CD4-positive, CD25-positive, alpha-beta regulatory T cell (primary cell): ENCODE data around the gene SPON1. TPM values are rescaled to one million over a fixed set of nuclear protein-coding genes. Genes with fewer than 3 reads are reported as not detected.

Source experiments
- ATAC-seq, 2 donors: fragments of 150-1000 bp; cut with Tn5 transposase; one replicate each; pipeline ENCODE4 v1.10.0; 2021; ENCODE audit warnings: low read depth in 2 of 2, moderate number of reproducible peaks in 2 of 2, moderate library complexity in 1 of 2
- DNase-seq, 3 donors: peaks; one replicate each; pipeline versions ENCODE4 v3.0.0 to v3.0.0-alpha.2; 2012 to 2022; ENCODE audit warnings: mixed read lengths in 1 of 3
- H3K27ac ChIP-seq: one replicate; pipeline ENCODE4 v1.7.0; 2013; ENCODE audit warnings: mild to moderate bottlenecking, low read length; ENCODE audit not compliant: insufficient read depth, poor library complexity, severe bottlenecking
- H3K27me3 ChIP-seq: one replicate; pipeline ENCODE4 v1.7.0; 2013; ENCODE audit warnings: low read length; ENCODE audit not compliant: control insufficient read depth, insufficient read depth
- H3K36me3 ChIP-seq: one replicate; pipeline ENCODE4 v1.7.0; 2013; ENCODE audit warnings: mild to moderate bottlenecking, low read length, moderate library complexity; ENCODE audit not compliant: control insufficient read depth, insufficient read depth
- H3K4me1 ChIP-seq: 2 replicates; pipeline ENCODE4 v1.7.0; 2013; ENCODE audit warnings: mild to moderate bottlenecking, low read length; ENCODE audit not compliant: insufficient read depth, control insufficient read depth, poor library complexity, severe bottlenecking
- H3K4me3 ChIP-seq: one replicate; pipeline ENCODE4 v1.7.0; 2013; ENCODE audit warnings: low read depth, mild to moderate bottlenecking, low read length, moderate library complexity
- H3K9me3 ChIP-seq, 2 experiments: 1 replicate in 1 of 2; 2 replicates in 1 of 2; pipeline ENCODE4 v1.7.0; 2013; ENCODE audit warnings: low read length in 2 of 2, mild to moderate bottlenecking in 1 of 2, moderate library complexity in 1 of 2; ENCODE audit not compliant: control insufficient read depth in 2 of 2
- H3K27ac Mint-ChIP-seq, 3 donors: one replicate each; pipeline ENCODE4 v1.8.0; 2020 to 2022; ENCODE audit warnings: mild to moderate bottlenecking in 3 of 3, mixed read lengths in 3 of 3, moderate library complexity in 2 of 3
- H3K27me3 Mint-ChIP-seq: one replicate; pipeline ENCODE4 v1.8.0; 2022; ENCODE audit warnings: mild to moderate bottlenecking, mixed read lengths
- H3K36me3 Mint-ChIP-seq: one replicate; pipeline ENCODE4 v1.8.0; 2020; ENCODE audit warnings: mixed read lengths
- H3K4me1 Mint-ChIP-seq, 4 donors: one replicate each; pipeline ENCODE4 v1.8.0; 2020 to 2022; ENCODE audit warnings: mixed read lengths in 4 of 4, mild to moderate bottlenecking in 1 of 4
- H3K4me3 Mint-ChIP-seq, 4 donors: one replicate each; pipeline ENCODE4 v1.8.0; 2020 to 2022; ENCODE audit warnings: mild to moderate bottlenecking in 4 of 4, mixed read lengths in 4 of 4, moderate library complexity in 3 of 4
- H3K9me3 Mint-ChIP-seq, 7 donors: one replicate each; pipeline ENCODE4 v1.8.0; 2020 to 2022; ENCODE audit warnings: mixed read lengths in 7 of 7, mild to moderate bottlenecking in 3 of 7, moderate library complexity in 2 of 7
- polyA plus RNA-seq, 4 donors: library from polyadenylated mRNA; unstranded; fragments of 300-500 nt; fragmentation: Illumina TruSeq; gene quantifications; one replicate each; pipeline ENCODE4 v1.2.3, GENCODE V29; 2021
- total RNA-seq: library from RNA; stranded (reverse); gene quantifications from one replicate; pipeline ENCODE4 v1.2.3, GENCODE V29; 2022

SPON1 gene
- total and polyA plus RNA-seq, 5 donors from 2014 or later = 0.45 to 1.2 (median 0.86) TPM

DNA sequence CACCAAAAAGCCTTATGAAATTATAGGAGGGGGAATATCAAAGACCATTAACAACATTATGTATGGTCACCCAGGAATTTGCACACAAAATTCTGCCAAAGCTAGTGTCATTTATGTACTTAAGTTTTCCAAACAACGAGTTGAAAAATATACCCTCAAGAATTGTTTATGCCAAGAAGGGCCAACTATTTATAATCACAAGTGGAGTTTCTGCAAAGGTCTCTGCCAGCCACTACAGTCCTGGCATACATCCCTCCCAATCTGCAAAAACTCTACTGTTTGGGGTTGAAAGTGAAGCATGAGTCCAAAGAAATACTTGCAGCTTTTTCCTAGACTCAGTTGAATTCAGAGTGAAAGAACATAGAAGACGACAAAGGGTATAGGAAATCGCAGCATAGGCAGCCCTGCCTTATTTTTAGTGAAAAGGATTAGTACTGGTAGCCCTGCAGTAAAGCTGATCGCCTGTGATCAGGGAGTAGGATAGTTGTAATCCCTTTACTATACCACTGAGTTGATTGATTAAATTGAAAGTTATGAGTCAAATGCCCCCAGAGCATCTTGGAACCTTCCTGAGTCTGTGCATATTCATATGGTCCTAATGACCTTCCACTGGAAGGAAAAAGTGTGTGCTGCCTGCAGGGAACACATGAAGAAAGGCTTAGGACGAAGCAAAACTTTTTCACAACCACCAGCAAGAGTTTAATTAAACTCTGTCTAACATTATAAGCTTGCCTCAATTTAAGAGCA lies 144.0 kb downstream of the SPON1 start:
- Mint-ChIP-seq H3K4me1 (peaks cover 0 to 6% (median 4%) of the 10 kb centered on the region in 4 donors), H3K4me3 (no peak overlapping the region), H3K27ac (no peak overlapping the region), H3K9me3 (peaks cover 0 to 4% (median 0%) of the 10 kb centered on the region in 7 donors), H3K36me3 (no peaks in the 10 kb centered on the region), H3K27me3 (peaks cover 7% of the 10 kb centered on the region)
- no peak overlapping the region for H3K4me3 ChIP-seq
- no peaks in the 10 kb centered on the region for H3K36me3 ChIP-seq
- no peaks in the 10 kb centered on the region for H3K4me1 ChIP-seq
- H3K9me3 ChIP-seq = no peaks in the 10 kb centered on the region
- no peak for ATAC-seq
- H3K27ac ChIP-seq = no peak overlapping the region
- H3K27me3 ChIP-seq = no peaks in the 10 kb centered on the region
- no peak for DNase-seq

DNA sequence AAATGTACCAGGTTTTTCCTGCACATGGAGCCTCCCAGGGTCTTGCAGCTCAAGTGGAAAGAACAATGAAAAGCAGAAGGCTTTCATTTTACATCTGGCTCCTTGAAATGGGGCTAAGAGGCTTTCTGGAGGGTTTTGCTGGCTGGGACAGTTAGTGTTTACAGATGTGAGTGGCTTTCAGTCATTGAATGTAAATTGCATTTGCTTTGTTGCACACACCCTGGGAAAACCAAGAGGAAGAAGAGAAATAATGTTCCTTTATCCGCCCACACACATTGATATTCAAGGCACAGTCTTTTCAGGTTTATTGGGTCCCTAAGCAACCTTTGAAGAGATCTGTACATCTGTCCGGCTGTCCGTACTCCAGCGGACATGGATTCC lies 144.5 kb downstream of the SPON1 start:
- Mint-ChIP-seq H3K9me3 (peaks cover 0 to 4% (median 0%) of the 10 kb centered on the region in 7 donors), H3K27me3 (peaks cover 7% of the 10 kb centered on the region), H3K27ac (no peak overlapping the region), H3K4me3 (no peak overlapping the region), H3K4me1 (peaks cover 0 to 5% (median under 1%) of the 10 kb centered on the region in 4 donors), H3K36me3 (no peaks in the 10 kb centered on the region)
- Histone ChIP-seq H3K36me3 (no peaks in the 10 kb centered on the region), H3K9me3 (no peaks in the 10 kb centered on the region), H3K27me3 (no peaks in the 10 kb centered on the region), H3K4me1 (no peaks in the 10 kb centered on the region), H3K4me3 (no peak overlapping the region), H3K27ac (no peak overlapping the region)
- ATAC-seq (no peak), DNase-seq (no peak)

DNA sequence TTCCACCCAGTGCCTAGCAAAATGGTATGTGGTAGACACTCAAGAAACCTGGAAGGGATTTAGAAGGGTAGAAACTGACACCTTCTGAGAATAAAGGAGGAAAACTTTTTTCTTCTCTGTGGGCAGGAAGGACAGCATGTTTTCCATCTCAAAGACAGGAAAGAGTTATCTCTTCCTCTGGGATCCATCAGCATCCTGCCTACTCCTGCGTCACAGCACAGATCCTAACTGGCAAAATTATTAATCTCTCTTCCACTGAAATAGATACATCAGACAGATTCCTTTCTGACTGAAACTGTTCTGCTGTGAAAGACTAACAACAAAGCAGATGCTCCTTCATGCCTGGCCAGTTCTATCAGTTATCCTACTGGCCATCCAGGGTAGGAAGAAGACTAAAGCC lies 147.2 kb downstream of the SPON1 start:
- Mint-ChIP-seq H3K4me1 (peaks cover 0 to 7% (median 0%) of the 10 kb centered on the region in 4 donors), H3K27ac (no peak overlapping the region), H3K36me3 (no peaks in the 10 kb centered on the region), H3K4me3 (no peak overlapping the region), H3K9me3 (peaks cover 0 to 1% (median 0%) of the 10 kb centered on the region in 7 donors), H3K27me3 (peaks cover 7% of the 10 kb centered on the region)
- ATAC-seq = no peak
- DNase-seq = no peak
- no peak overlapping the region for H3K4me3 ChIP-seq
- H3K4me1 ChIP-seq = no peaks in the 10 kb centered on the region
- H3K27ac ChIP-seq = no peak overlapping the region
- no peaks in the 10 kb centered on the region for H3K36me3 ChIP-seq
- H3K9me3 ChIP-seq = no peaks in the 10 kb centered on the region
- H3K27me3 ChIP-seq = peaks cover 3% of the 10 kb centered on the region

DNA sequence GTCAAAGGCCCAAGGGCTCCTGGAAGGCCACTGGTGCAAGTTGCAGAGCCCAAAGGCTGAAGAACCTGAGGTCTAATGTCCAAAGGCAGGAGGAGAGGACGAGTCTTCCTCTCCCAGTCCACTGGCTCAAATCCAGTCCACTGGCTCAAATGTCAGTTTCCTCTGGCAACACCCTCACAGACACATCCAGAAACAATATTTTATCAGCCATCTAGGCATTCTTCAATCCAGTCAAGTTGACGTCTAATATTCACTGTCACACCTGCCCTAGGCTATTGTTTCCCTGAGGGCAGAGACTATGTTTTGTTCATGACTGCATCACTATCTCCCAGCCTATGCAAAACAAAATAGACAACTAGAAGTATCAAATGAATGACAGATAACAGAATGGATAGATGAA lies 148.1 kb downstream of the SPON1 start:
- H3K4me1 Mint-ChIP-seq = peaks cover 0 to 6% (median 0%) of the 10 kb centered on the region in 4 donors
- H3K4me3 Mint-ChIP-seq = no peak overlapping the region
- peaks cover 5% of the 10 kb centered on the region for H3K27me3 Mint-ChIP-seq
- Histone ChIP-seq H3K4me1 (no peaks in the 10 kb centered on the region), H3K4me3 (no peak overlapping the region), H3K27me3 (peaks cover 3% of the 10 kb centered on the region), H3K36me3 (no peaks in the 10 kb centered on the region), H3K9me3 (no peaks in the 10 kb centered on the region), H3K27ac (no peak overlapping the region)
- peaks cover 1% of the 10 kb centered on the region for H3K36me3 Mint-ChIP-seq
- no peak overlapping the region for H3K27ac Mint-ChIP-seq
- DNase-seq (no peak), ATAC-seq (no peak)
- no peaks in the 10 kb centered on the region for H3K9me3 Mint-ChIP-seq

DNA sequence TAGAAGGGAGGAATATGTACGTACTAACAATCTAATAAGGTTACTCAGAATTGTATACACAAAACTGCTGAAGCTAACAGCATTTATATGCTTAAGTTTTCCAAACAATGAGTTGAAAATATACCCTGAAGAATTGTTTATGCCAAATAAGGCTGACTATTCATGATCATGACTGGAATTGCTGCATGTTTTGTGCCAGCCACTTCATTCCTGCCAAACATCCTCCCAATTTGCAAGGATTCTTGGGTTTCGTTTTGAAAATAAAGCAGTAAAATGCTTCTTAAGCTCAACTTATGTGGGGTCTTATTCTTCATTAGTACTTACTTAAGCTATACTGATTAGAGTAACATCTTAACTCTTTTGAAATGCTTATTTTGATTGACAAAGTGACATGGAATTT lies 149.0 kb downstream of the SPON1 start:
- ATAC-seq = no peak

DNA sequence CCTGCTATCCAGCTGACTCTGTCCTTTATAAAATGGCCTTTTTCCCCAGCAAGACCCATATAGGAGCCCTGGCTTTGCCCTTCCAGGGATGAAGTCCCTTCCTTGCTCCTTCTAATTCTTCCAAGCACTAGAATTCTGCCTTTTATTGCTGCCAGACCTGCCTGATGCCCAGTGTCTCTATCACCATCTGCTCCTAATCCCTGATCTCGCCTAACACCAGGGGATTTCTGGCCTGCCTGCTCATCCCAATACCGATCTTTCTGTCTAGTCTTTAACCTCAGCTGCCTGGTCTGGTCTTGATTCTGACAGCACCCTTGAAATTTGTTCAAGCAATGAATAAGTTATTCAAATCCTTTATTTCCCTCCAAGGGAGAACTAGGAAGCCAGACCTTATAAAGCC lies 150.2 kb downstream of the SPON1 start:
- Histone ChIP-seq H3K27me3 (peaks cover 3% of the 10 kb centered on the region), H3K27ac (no peak overlapping the region), H3K4me3 (no peak overlapping the region), H3K4me1 (no peaks in the 10 kb centered on the region), H3K9me3 (no peaks in the 10 kb centered on the region), H3K36me3 (no peaks in the 10 kb centered on the region)
- Mint-ChIP-seq H3K27ac (no peak overlapping the region), H3K4me1 (peaks cover 0 to 6% (median 0%) of the 10 kb centered on the region in 4 donors), H3K4me3 (no peak overlapping the region), H3K9me3 (no peaks in the 10 kb centered on the region), H3K27me3 (peaks cover 4% of the 10 kb centered on the region), H3K36me3 (peaks cover 7% of the 10 kb centered on the region)
- ATAC-seq (no peak), DNase-seq (no peak)

More for the DNA sequence above, 149.0 kb downstream of the SPON1 start:
- Histone ChIP-seq H3K4me3 (no peak overlapping the region), H3K4me1 (no peaks in the 10 kb centered on the region), H3K27me3 (peaks cover 3% of the 10 kb centered on the region), H3K27ac (no peak overlapping the region), H3K36me3 (no peaks in the 10 kb centered on the region), H3K9me3 (no peaks in the 10 kb centered on the region)
- peaks cover 7% of the 10 kb centered on the region for H3K36me3 Mint-ChIP-seq
- no peak overlapping the region for H3K27ac Mint-ChIP-seq
- peaks cover 4% of the 10 kb centered on the region for H3K27me3 Mint-ChIP-seq
- no peak overlapping the region for H3K4me3 Mint-ChIP-seq
- peaks cover 0 to 6% (median 0%) of the 10 kb centered on the region in 4 donors for H3K4me1 Mint-ChIP-seq
- DNase-seq = no peak
- no peaks in the 10 kb centered on the region for H3K9me3 Mint-ChIP-seq

DNA sequence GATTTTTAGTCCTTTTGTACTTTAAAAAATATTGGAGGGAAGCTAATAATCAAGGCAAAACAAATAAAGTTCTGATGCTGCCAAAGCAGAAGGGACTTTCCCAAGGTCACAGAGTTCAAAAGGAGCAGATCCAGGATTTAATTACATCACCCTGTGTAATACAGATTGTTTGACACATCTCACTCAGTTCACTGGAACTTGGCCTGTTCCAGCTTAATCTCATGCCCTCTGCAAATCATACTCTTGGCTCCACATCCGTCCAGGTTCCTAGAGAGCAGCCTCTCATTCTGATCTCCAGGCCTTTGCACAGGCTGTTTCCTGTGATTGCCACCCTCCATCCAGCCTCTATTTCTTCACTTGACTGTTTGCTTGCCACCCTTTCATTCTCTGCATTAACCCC lies 151.7 kb downstream of the SPON1 start:
- no peak for DNase-seq
- Histone ChIP-seq H3K36me3 (no peaks in the 10 kb centered on the region), H3K27ac (no peak overlapping the region), H3K27me3 (peaks cover 3% of the 10 kb centered on the region), H3K9me3 (no peaks in the 10 kb centered on the region), H3K4me3 (no peak overlapping the region), H3K4me1 (no peaks in the 10 kb centered on the region)
- Mint-ChIP-seq H3K27me3 (peaks cover 4% of the 10 kb centered on the region), H3K27ac (no peak overlapping the region), H3K4me3 (no peak overlapping the region), H3K36me3 (peaks cover 7% of the 10 kb centered on the region), H3K9me3 (peaks cover 0 to 1% (median 0%) of the 10 kb centered on the region in 7 donors), H3K4me1 (peaks cover 0 to 10% (median 3%) of the 10 kb centered on the region in 4 donors)
- ATAC-seq = no peak

DNA sequence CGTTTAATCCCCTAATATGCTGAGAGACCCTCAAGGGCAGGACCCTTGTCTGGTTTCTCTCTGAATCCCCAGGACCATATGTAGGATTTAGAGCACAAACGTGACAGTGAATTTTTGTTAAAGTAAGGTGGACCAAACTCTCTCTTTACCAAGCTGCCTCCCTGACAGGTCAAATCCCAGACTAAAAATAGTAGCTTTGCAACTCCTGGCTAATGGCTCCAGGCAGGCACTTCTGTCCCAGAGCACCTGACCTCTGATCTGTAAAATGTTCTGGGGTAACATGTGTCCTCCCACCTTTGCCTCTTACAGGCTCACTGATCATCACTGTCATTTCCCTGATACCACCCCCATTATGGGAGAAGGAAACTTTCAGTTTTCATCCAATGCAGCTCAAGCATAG lies 152.3 kb downstream of the SPON1 start:
- Mint-ChIP-seq H3K27ac (no peak overlapping the region), H3K27me3 (peaks cover 4% of the 10 kb centered on the region), H3K4me3 (no peak overlapping the region), H3K9me3 (peaks cover 0 to 1% (median 0%) of the 10 kb centered on the region in 7 donors), H3K4me1 (peaks cover 0 to 10% (median 5%) of the 10 kb centered on the region in 4 donors), H3K36me3 (peaks cover 7% of the 10 kb centered on the region)
- Histone ChIP-seq H3K36me3 (no peaks in the 10 kb centered on the region), H3K4me1 (no peaks in the 10 kb centered on the region), H3K27me3 (peaks cover 3% of the 10 kb centered on the region), H3K4me3 (no peak overlapping the region), H3K27ac (no peak overlapping the region), H3K9me3 (no peaks in the 10 kb centered on the region)
- no peak for DNase-seq
- ATAC-seq = no peak
